Measurements from ENCODE around the gene FEZF1.

GRCh38 chr7:122304996-122305421 lies 459 bp upstream of the FEZF1 start:
- TF ChIP-seq CTCF (IDR thresholded peaks at IDR 0.05) (no peak), POLR2A (IDR thresholded peaks at IDR 0.05) (no peak)

Measured in right lobe of liver (tissue), 4 donors.